ENCODE results near the gene GALNT8.
"Not testable (repeated sequence)": the region's sequence is repeated elsewhere in the genome, so short reads cannot be mapped to it uniquely, and the experiment has no call there.

GALNT8 gene, protein sequence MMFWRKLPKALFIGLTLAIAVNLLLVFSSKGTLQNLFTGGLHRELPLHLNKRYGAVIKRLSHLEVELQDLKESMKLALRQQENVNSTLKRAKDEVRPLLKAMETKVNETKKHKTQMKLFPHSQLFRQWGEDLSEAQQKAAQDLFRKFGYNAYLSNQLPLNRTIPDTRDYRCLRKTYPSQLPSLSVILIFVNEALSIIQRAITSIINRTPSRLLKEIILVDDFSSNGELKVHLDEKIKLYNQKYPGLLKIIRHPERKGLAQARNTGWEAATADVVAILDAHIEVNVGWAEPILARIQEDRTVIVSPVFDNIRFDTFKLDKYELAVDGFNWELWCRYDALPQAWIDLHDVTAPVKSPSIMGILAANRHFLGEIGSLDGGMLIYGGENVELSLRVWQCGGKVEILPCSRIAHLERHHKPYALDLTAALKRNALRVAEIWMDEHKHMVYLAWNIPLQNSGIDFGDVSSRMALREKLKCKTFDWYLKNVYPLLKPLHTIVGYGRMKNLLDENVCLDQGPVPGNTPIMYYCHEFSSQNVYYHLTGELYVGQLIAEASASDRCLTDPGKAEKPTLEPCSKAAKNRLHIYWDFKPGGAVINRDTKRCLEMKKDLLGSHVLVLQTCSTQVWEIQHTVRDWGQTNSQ

DNA sequence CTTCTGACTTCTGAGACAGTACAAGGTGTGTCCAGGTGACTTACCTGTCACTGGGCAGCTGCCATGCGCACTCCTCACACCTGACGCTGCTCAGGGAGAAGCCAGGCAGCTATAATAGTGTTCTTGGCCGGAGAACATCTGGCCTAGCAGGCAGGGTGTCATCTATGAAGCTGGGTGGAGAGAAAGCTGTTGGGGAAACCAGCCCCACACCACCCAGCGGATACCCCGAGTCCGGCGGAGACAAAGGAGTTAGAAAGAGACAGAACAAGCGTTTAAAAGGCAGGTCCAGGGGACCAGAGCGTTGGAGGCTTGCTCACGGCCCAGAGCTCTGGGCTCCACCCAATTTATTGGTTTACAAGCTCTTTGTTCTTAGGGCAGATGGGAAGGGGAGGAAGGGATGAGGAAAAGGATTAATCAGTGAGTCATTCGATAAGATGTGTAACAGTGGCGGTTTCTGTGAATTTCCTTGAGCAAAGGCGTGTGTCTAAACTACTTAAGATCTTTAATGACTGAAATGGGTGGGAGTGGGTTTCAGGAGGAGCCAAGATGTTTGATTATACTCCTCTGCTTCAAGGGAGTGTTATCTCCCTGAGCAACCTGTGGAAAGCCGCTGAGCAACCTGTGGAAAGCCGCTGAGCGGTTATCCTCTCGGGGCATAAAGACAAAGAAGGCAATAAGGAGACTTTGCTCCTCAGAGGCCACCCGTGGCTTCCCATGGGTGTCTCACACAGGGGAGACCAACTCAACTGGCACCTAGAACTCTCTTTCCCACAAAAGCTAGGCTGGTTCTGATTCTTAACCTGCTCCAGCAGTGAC is at the start of gene GALNT8:
TSS of gene GALNT8 (plus strand) at position 580 of the 816 bp plus-strand sequence. CDS start 278 bp downstream, outside the sequence.
- DNase-seq = no peak

DNA sequence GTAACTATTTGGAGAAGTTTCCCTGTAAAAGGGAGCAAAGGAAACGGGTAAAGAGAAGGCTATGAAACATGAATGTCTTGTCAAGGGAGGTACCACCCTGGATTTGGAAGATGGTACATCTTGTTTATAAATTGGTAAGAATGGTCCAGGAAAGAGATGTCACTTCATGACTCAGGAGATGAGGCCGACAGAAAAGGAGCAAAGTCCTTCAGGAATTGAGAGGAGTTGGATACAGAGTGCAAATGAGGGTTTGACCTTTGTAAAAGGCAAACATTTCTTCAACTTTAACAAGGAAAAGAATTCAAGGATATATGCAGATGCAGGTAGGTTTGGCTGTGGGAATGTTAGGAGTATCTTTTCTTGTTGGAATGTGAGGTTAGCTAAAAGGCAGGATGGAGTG is 40.5 kb upstream of the GALNT8 start:
- no peak for DNase-seq

DNA sequence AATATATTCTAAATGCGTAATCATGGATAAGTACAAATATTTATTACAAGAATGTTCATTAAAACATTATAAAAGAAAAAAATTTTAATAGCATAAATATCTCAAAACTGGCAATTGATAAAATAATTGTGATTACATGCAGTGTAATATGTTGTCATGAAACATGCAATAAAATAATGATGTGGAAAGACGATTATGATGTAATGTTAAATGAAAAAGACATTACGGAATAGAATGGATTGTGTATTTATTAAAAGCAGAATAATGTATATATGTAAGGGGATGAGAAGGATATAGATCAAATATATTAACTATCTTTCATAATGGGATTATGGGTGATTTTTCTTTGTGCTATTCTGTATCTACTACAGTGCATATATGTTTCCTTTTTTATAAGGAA is 38.5 kb upstream of the GALNT8 start:
- DNase-seq = no peak

DNA sequence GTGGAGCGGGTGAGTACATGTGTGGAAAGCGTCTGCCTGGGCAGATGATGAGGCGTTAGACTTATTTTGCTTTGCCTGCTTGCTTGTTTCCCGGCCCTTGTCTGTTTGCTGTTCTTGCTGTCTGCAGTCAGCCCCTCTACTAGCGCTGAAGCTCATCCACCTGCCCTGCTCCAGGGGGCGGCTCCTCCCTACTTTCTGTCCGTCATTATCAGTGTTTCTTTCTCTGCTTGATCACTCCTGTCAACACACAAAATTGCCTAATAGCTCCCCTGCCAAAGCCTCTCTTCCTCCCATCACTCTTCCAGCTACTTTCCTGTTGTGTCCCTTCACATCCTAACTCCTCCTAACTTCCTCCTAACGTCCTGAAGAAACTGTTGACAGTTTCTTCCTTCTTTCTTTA is 34.9 kb upstream of the GALNT8 start:
- no peak for DNase-seq

DNA sequence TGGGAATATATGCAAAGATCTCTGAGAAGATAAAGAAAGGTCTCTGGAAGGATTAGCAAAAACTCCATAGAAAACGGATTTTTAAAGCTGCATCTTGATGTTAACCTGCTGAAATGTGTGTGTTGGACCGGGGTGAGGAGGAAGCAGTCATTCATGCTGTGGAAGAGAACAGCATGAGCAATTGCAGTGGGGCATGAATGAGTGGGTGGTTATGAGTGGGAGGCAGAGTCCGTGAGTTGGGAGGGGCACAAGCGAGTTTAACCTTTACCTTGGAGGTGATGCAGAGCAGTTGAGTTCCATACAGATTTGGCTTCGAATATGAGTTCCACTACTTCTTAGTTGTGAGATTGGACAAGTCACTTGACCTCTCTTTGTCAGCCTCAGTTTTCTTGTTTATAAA is 29.4 kb upstream of the GALNT8 start:
- no peak for DNase-seq

DNA sequence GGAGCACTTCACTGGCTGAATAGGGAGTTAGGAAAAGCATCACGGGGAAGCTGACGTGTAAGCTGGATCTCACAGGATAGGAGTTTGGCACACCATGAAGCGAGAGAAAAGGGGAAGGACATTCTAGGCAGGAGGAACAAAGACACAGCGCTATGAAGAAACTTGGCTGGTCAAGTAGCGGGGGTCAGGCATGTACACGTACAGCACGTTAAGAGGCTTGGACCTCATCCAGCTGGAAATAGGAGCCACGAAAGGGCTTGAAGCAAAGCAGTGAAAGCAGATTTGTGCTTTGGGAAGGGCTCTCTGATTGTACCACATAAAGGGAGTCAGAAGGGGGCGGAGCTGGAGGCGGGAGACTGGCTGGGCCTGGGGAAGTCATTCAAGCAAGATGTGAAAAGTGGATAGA is 19.6 kb upstream of the GALNT8 start:
- no peak for DNase-seq

DNA sequence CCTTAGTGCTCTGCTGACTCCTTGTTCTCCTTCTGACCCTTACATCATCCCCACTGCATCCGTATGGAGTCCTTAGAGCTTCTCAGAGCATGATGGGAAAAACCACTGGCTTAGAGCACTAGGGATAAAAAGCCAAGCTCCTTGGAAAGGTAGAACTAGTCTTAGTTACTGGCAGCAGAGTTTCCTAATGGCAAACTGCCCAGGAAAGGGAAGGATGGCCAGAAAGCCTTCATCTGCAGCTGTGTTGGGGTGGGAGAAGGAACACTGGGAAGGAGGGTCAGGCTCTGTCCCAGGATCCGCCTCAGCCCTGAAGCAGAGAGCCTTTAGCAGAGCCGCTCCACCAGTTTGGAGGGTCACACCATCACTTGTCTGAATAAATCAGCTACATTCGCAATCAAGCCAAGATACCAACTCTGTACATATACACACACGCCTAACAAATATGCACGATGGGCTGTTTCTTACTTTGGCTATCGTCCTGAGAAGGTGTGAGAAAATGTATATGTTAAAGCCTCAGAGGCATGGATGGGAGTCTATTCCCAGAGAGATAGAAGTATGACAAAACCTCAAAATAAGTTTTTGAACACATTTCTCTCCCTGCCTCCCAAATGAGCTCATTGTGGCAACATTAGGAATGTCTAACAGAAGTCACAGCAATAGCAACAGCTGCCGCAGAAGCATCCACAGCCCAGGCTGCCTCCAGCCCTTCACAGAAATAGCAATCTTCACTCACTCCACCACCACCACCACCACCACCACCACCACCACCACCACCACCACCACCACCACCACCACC is 18.6 kb upstream of the GALNT8 start:
- no peak for DNase-seq

DNA sequence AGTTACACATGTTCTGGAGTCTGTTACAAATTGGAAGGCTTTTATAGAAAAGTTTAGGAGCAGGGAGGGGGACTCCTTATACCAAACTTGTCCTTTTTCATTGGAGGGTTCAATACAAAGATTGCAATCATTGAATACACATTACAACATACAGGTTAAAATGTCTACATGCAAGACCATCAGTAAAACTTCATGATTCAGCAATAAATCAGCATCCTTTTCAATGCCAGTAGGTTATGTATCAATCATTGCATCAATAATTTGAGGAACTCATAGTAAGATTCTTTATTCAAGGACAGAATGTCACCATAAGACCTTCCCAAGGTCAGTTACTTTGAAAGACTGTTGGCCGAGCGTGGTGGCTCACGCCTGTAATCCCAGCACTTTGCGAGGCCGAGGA is 16.5 kb upstream of the GALNT8 start:
- DNase-seq = no peak

DNA sequence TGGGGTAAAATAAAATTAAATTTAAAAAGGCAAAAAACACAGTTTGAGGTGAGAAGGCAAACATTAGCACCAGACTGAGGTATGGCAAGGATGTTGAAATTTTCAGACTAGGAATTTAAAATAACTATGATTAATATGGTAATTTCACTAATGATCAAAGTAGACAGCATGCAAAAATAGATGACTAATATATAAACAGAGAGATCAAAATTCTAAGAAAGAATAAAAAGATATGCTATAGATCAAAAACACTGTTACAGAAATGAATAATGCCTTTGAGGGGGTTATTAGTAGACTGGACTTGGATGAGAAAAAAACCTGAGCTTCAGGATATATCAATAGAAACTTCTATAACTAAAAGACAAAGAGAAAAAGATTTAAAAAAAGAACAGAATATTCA is 14.4 kb upstream of the GALNT8 start:
- no peak for DNase-seq

DNA sequence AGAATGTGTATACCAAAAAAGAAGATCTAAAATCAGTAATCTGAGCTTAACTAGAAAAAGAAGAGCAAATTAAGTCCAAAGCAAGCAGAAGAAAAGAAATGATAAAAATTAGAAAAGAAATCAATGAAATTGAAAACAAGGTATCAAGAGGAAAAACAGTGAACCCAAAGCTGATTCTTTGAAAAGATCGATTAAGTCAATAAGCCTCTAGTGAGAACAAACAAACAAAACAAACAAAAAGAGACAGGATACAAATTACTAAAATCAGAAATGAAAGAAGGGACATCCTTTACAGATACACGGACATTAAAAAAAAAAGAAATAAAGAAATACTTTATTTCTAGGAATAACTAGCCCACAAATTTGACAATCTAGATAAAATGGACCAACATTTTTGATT is 12.9 kb upstream of the GALNT8 start:
- DNase-seq = no peak

DNA sequence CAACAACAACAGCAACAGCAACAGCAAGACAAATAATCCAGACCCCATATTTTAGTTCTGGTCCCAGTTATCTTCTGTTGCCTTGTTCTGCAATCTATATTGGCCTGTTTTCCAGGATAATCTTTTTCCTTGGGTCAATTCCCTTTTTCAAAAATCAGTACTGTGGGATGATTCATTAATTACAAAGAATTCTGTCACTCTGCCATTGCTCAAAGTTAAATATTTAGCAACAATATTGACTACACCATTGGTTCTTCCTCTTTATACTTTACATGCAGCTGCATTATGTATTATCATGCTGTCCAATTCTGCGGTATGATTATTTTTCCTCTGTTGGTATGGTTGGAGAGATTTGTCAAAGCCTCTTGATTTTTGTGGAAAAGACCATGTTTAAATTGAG is 10.1 kb upstream of the GALNT8 start:
- no peak for DNase-seq

DNA sequence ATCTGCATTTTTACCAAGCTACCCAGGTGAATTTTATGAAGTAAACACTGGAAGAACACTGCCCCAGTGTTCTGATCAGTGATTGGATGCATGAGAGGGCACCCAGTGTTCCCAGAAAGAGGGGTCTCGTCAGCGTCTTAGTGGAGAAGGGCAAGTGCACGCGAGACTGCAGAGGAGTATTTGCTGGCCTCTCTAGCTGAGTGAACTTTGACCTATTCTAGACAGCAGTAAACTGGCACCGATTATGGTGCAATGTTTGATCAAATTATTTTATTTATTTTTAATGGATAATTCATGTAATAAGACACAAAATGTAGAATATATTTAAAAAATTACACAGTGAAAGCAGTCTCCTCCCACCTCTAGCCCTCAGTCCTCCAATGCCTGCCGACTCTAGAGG is 5.3 kb upstream of the GALNT8 start:
- no peak for DNase-seq

DNA sequence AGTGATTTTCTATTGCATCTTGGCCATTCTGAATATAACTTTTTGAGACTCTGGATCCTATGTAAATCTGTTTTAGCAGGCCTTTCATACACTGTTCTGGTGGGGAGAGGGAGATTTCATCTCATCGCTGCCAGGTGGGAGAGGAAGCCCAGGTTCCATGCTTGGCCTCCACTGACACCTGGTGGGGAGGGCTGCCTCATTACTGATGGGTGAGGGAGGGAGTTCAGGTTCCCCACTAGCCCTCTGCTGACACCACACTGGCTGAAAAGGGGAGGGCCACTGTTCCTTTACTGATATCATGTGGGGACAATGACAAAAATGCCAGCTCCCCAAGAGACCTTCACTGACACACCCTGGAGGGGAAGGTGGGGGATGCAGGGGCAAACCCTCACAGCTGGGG is 2.4 kb upstream of the GALNT8 start:
- DNase-seq = no peak

DNA sequence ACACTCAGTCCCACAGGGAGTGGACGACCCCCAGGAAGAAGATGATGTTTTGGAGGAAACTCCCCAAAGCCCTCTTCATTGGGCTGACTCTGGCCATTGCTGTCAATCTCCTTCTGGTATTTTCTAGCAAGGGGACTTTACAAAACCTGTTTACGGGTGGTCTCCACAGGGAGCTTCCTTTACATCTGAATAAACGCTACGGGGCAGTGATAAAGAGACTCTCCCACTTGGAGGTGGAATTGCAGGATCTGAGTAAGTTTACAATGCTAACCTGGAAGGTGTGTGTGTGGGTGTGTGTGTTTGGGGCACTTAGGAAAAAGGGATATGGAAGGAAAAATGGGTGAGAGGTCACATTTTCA is 416 bp downstream of the GALNT8 start:
- no peak for DNase-seq

DNA sequence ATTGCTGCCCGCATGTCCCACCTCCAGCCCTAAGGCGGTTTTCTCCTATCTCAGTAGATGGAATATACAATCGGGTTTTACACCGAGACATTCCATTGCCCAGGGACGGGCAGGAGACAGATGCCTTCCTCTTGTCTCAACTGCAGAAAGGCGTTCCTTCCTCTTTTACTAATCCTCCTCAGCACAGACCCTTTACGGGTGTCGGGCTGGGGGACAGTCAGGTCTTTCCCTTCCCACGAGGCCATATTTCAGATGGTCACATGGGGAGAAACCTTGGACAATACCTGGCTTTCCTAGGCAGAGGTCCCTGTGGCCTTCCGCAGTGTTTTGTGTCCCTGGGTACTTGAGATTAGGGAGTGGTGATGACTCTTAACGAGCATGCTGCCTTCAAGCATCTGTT is 1.4 kb downstream of the GALNT8 start:
- not testable (repeated sequence) for DNase-seq

DNA sequence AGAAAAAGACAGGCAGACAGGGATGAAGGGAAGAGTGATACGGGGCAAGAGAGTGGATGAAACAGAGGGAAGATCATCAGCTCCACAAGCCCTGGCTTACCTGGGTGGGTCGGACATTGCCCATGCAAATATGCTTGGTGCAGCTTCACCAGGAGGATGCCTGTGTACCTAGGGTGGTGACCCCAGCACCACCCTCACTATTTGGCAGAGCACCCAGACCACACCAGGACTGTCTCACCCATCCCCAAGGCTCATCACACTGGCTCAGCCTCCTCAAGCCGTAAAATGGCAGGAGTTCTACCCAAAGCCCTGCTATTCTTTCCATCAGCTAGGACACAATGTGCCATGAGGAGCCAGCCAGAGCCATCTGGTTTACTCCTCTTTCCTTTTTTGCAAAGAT is 3.0 kb downstream of the GALNT8 start:
- no peak for DNase-seq

DNA sequence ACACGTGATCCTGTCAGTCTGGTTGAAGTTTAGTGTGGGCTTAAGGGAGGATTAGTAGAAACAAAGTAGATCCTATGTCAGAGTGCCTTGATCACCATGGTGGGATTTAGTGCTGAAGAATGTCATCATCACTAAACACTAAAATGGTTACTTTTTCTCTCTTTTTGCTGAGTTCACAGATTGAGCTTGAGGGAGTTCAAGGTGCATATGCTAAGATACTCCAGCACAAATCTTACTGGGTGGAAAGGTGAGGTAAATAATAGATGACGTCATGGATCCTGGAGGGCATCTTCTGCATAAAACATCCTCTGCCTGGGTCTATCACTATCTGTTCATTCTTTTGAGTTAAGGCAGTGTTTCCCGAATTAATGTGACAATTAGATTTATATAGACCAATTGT is 4.9 kb downstream of the GALNT8 start:
- no peak for DNase-seq

DNA sequence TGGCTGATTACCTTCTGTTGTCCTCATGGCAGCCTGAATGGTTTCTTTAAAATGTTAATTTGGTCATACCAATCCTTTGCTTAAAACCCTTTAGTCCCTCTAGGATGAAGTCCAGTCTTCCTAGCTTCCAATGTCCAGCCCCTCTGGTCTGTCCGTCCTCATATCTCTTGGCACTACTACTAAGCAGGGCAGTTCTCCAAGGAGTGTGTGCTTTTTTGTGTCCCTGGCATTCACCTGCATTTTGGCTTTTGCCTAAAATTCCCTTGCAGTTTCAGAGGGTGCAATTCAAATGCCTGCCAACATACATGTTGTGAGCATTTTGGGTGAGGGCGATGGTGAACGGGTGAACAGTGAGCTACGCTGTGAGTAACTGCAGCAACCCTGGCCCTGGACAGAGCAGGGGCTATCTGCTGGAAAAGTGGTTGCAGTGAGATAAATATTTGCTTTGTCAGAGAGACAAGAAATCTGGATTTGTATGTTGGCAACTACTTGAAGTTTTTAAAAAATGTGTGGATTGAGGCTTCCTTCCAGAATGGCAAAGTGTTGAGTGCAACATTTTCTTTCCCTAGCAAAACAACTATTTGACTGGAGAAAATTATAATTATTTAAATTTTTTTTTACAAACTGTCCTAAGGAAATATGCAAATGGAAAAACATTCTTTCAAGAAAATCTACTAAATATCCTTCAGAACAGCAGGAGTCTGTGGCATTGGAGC is 14.6 kb downstream of the GALNT8 start:
- DNase-seq = no peak

DNA sequence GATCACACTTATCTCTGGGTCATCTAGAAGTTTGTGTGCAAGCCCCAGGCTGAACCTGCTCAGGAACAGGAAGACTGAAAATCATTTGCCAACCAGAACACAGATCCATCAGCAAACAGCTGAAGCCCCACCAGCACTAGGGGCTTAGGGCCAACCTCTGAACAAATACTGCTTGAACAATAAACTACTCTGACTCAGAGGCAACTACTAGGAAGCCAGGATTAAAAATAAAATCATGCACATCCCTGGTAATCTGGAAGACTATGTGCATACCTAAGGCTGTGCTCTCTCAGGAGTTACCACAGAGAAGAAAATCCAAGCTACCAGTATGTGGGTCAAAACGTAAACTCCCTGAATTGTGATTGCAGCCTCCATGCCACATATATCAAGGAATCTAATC is 15.9 kb downstream of the GALNT8 start:
- DNase-seq = no peak

DNA sequence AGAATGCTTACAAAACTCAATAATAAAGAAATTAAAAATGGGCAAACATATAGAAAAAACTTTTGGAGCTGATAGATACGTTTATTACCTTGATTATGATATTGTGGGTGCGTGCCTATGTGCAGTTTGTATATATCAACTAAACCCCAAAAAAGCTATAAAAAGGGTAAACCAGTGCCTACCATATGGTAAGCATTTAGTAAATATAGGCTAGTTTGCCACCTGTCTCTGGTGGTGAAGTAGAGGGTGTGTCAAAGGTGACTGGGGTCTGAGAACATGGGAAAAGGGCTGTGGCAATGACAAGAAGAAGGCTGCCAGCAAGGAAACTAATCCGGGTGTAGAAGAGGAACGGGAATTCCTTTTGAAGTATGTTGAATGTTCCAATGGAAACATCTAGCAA is 18.3 kb downstream of the GALNT8 start:
- no peak for DNase-seq

DNA sequence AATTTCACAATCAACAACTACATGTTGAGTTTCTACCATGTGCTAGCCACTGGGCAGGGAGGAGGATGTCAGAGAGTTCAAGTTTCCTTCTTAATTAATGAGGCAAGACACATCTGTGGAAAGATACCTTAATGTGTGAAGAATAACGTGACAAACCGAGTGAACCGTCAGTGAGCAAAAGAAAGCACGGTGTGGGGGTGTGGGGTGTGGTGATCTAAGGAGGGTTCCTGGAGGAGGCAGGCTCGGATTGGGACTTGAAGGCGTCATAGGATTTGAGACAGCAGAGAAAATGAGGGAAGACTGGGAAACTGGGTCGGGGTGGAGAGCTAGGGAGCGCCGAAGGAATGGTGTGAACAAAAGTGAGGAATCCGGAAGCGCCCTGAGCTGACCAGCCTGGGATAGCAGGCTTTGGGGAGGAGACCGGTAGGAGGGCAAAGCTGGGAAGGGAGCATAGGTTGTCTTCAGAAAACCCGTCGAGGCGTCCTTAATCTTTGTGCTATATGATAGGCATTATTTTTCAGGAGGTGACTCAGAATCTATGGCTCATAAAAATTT is 22.3 kb downstream of the GALNT8 start:
- no peak for DNase-seq

DNA sequence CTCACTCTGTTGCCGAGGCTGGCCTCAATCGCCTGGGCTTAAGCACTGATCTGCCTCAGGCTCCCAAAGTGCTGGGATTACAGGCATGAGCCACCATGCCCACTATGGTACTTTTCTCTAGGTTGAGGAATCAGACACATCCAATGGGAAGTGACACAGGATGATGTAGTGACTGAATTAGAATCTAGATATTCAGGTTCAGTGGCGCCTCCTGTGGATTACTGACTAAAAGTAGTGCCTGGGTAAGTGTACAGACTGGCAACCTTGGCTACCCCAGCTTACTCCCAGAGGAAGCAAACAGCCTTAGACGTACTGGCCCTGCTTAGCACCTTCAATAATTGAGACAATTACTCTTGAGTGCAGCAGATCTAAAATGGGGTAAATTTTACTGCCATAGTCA is 22.8 kb downstream of the GALNT8 start:
- no peak for DNase-seq
